Spleen (tissue), 11 donors: ENCODE results near the gene HOXA7. TPM values are rescaled to one million over a fixed set of nuclear protein-coding genes. Genes with fewer than 3 reads are reported as not detected.

Experiments
- DNase-seq: peaks from one replicate; pipeline ENCODE4 v3.0.0-alpha.2; 2020
- H3K27ac ChIP-seq, 8 donors: fragments of 200-600 bp; sonication (generic) in 7 of 8; 1 replicate in 4 of 8; 2 replicates in 4 of 8; pipeline versions ENCODE4 v1.5.0 to v1.8.0; 2016 to 2021; ENCODE audit warnings: inconsistent platforms in 4 of 8, mild to moderate bottlenecking in 4 of 8, moderate library complexity in 1 of 8
- H3K27me3 ChIP-seq, 7 donors: fragments of 200-600 bp; sonication (generic) in 6 of 7; replicated peaks in 1 of 7; 1 replicate in 4 of 7; 2 replicates in 3 of 7; pipeline versions ENCODE4 v1.5.0 to v1.8.0; 2016 to 2021; ENCODE audit warnings: inconsistent platforms in 3 of 7, mild to moderate bottlenecking in 1 of 7
- H3K36me3 ChIP-seq, 6 donors: fragments of 200-600 bp; sonication (generic) in 5 of 6; 1 replicate in 4 of 6; 2 replicates in 2 of 6; pipeline versions ENCODE4 v1.5.0 to v1.8.0; 2016 to 2021; ENCODE audit warnings: inconsistent platforms in 2 of 6
- H3K4me1 ChIP-seq, 6 donors: fragments of 200-600 bp; sonication (generic) in 5 of 6; 1 replicate in 3 of 6; 2 replicates in 3 of 6; pipeline versions ENCODE4 v1.5.0 to v1.8.0; 2016 to 2021; ENCODE audit warnings: inconsistent platforms in 3 of 6
- H3K4me3 ChIP-seq, 8 donors: fragments of 200-600 bp; sonication (generic) in 7 of 8; 1 replicate in 4 of 8; 2 replicates in 4 of 8; pipeline versions ENCODE4 v1.5.0 to v1.8.0; 2016 to 2021; ENCODE audit warnings: inconsistent platforms in 4 of 8, mild to moderate bottlenecking in 4 of 8, moderate library complexity in 2 of 8
- H3K9me3 ChIP-seq, 8 donors: fragments of 200-600 bp; sonication (generic) in 7 of 8; 1 replicate in 4 of 8; 2 replicates in 4 of 8; pipeline versions ENCODE4 v1.5.0 to v1.8.0; 2016 to 2021; ENCODE audit warnings: inconsistent platforms in 4 of 8
- POLR2A ChIP-seq, 3 donors: fragments of 450-650 bp; IDR thresholded peaks; one replicate each; pipeline ENCODE4 v1.5.1; 2017; ENCODE audit warnings: antibody characterized with exemption in 3 of 3, mild to moderate bottlenecking in 1 of 3
- POLR2AphosphoS5 ChIP-seq, 3 donors: sonication (generic); formaldehyde crosslinking; IDR thresholded peaks; one replicate each; pipeline ENCODE4 v1.5.1; 2017; ENCODE audit warnings: antibody characterized with exemption in 3 of 3
- WGBS, 5 donors: extraction: QIAGEN DNeasy Blood & Tissue Kit in 3 of 5; methylation state at CpG; one replicate each; pipeline versions ENCODE4 v1.1.5 to v1.1.7; 2013 to 2018; 5-methylcytosine and 5-hydroxymethylcytosine counted together
- intact Hi-C: fragments of 100-400 bp; cut with DNase I; formaldehyde crosslinking; loops from one replicate; pipeline ENCODE4 v1.15.0; 2023; ENCODE audit warnings: low total_unique reads
- polyA plus RNA-seq, 3 donors: library from polyadenylated mRNA; stranded (reverse); fragments of 200-250 nt; gene quantifications; one replicate each; pipeline ENCODE4 v1.2.1, GENCODE V29; 2013
- total RNA-seq, 7 donors: library from RNA; depleted of rRNA in 3 of 7; stranded (reverse); fragments of >200 nt in 3 of 7; fragmentation: NEBNext Ultra II Directional in 4 of 7; extraction: Animal tissue kit (Norgen Biotek cat#: 25700) in 4 of 7; gene quantifications; one replicate each; pipeline versions ENCODE4 v1.1.0 to v1.2.1, GENCODE V29; 2016 to 2021
- TF ChIP-seq, protein P1 (sequence below), 11 experiments: fragments of 200-600 bp in 7 of 11; fragments of 450-650 bp in 4 of 11; sonication (generic) in 4 of 11; IDR thresholded peaks in 8 of 11; conservative IDR thresholded peaks in 3 of 11; 1 replicate in 7 of 11; 2 replicates in 4 of 11; pipeline versions ENCODE4 v1.4.0 to v1.8.0; 2016 to 2021; ENCODE audit warnings: antibody characterized with exemption in 11 of 11, inconsistent platforms in 4 of 11, mild to moderate bottlenecking in 1 of 11
- donor health status: healthy with polysubstance abuse.
- donor health status: DM: no; HTN: no; CAD: no; lungs with moderate emphysema.
- donor health status: DM: no; HTN: no; CAD: no.
- donor health status: Bipolar disorder and iron deficiency.
- donor health status: healthy.
- donor health status: DM: no; HTN: no; CAD: no.
- donor health status: DM: yes; HTN: yes; CAD: no.

The HOXA7 gene
- total and polyA plus RNA-seq, 10 donors: 0.55 to 8.0 (median 2.4) TPM

DNA sequence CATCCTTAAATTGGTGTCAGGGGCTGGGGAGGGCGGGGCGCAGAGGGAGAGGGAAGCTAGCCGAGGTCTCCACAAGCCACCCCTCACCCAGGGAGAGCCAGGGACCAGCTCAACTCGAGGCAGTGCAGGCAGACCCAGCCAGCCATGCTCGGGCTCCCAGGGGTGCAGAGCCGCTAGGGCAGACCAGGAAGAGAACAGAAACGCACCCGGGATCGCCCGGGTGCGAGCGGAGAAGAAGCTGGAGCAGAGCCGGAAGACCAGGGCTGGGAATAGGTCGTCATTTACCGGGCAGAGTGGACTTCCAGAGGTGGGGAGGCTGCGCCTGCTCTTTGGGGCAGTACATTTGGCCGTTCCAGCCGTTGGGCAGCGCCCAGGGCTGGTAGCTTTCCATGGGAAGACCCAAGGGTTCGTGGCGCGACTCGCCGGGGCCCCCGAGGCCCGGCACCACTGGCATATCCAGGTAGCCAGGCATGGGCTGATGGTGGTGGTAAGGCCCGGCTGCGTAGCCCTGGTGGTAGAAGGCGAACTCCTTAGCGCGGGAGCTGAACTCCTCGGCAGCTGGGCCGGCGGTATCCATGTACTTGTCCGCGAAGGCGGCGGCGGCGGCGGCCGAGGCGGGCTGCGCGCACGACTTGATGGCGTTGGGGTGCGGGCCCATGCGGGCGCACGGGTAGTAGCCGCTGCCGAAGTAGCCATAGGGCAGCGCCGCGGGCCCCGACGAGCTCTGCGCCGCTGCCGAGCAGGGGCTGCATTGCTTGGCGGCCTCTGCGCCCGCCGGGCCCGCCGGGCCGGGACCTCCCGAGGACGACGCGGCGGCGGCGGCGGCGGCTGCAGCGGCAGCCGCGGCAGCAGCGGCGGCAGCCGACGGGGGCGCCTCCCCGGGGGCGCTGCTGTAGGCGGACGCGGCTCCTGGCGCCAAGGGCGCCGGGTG lies 42.7 kb upstream of the HOXA7 start:
- 4 to 9% (median 4%) methylated on average over 19 to 93 of the region's 93 CpGs for WGBS, 5 donors
- peaks cover 32 to 100% (median 96%) of the 10 kb centered on the region in 7 donors for H3K27me3 ChIP-seq
- no peaks in the 10 kb centered on the region for H3K9me3 ChIP-seq
- H3K27ac ChIP-seq: no peak overlapping the region
- intact Hi-C loops: loop anchor here (10.0 kb wide), 4 partner anchors 586 to 896 kb away; no protein-coding TSS in a partner anchor
- TF ChIP-seq POLR2A (IDR thresholded peaks at IDR 0.05) (no peak), POLR2AphosphoS5 (IDR thresholded peaks at IDR 0.05) (no peak)
- TF ChIP-seq, protein P1, sequence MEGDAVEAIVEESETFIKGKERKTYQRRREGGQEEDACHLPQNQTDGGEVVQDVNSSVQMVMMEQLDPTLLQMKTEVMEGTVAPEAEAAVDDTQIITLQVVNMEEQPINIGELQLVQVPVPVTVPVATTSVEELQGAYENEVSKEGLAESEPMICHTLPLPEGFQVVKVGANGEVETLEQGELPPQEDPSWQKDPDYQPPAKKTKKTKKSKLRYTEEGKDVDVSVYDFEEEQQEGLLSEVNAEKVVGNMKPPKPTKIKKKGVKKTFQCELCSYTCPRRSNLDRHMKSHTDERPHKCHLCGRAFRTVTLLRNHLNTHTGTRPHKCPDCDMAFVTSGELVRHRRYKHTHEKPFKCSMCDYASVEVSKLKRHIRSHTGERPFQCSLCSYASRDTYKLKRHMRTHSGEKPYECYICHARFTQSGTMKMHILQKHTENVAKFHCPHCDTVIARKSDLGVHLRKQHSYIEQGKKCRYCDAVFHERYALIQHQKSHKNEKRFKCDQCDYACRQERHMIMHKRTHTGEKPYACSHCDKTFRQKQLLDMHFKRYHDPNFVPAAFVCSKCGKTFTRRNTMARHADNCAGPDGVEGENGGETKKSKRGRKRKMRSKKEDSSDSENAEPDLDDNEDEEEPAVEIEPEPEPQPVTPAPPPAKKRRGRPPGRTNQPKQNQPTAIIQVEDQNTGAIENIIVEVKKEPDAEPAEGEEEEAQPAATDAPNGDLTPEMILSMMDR (IDR thresholded peaks at IDR 0.05 in 8 of 11, conservative IDR thresholded peaks at IDR 0.05 in 3 of 11): no peak
- DNase-seq: peak; percentile 77
- peaks cover 8 to 58% (median 43%) of the 10 kb centered on the region in 6 donors for H3K4me1 ChIP-seq
- H3K36me3 ChIP-seq: no peaks in the 10 kb centered on the region
- peak overlapping the region in 7 of 8 donors; percentile 8 to 68 (median 26) for H3K4me3 ChIP-seq

DNA sequence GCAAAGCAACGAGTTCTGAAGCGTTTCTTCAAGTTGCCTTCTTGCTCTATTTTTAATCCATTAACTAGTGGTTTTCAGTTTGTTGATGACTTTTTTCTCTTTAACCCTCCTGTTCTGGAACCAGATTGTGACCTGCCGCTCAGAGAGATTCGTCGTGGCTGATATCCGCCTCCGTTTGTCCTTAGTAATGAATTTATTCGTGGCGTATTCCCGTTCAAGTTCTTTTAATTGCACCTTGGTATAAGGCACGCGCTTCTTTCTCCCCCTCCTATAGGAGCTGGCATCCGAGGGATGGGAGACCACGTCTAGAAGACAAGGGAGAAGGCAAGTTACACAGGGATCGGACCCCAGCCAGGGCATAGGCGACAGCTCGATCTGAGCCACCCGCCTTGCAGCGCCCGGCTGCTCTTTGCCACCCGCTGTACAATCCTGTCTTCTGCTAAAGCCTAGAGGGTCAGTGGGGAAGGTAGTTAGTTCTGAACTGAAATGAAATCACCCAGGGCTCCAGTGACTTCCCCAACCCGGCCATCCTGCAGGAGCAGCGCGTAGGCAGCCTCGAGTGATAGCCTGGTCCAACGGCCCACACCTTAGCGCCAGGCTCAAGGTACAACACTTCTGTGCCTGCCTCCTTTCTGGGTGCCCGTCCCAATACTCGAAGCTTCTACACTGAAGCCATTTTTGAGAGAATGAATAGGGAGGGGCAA lies 41.8 kb upstream of the HOXA7 start:
- intact Hi-C loops: loop anchor here (10.0 kb wide), 4 partner anchors 587 to 897 kb away; no protein-coding TSS in a partner anchor

DNA sequence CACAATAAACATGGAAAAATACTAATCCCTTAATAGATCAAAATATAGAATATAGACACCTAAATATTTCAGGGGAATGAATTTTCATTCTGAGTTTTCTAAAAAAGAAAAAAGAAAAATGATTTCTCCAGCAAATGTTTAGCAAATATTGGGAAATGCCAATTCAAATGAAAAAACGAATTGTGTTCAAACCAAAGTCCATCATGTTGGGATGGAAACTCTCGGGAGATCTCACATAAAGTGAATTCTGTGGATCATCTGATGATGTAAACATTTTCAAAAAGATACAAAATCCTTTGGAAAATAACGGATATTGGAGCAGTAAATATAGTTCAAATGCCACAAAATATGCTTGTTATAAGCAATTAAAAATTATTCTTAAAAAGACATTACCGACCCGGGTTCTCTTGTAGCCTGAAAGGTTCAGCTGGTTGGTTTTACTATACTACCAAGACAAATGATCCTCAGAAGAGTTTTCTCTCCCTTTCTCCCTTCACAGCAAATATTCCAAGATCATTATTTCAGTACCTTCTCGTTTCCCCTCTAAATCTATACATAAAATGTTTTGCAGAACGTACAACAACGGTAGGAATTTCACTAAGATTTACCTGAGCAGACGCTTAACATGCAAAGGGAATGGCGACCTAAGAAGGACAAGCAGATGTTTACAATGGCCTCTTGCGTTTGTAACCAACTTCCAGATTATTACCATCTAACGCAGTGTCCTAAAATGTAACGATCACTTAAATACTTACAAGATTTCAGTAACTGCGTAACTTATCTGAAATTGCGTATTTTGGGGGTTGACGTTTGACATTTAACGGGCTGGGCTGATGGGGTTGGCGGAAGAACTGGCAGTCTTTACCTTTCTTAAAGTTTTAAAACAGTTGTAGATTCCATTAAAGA lies 40.9 kb upstream of the HOXA7 start:
- peaks cover 39 to 100% (median 96%) of the 10 kb centered on the region in 7 donors for H3K27me3 ChIP-seq
- WGBS, 5 donors: 21 to 29% (median 22%) methylated on average over 18 of the region's 18 CpGs
- TF ChIP-seq POLR2A (IDR thresholded peaks at IDR 0.05) (no peak), POLR2AphosphoS5 (IDR thresholded peaks at IDR 0.05) (no peak)
- TF ChIP-seq, protein P1 (IDR thresholded peaks at IDR 0.05 in 8 of 11, conservative IDR thresholded peaks at IDR 0.05 in 3 of 11): no peak

More for the DNA sequence above, 41.8 kb upstream of the HOXA7 start:
- no peak for TF ChIP-seq POLR2AphosphoS5 (IDR thresholded peaks at IDR 0.05)
- TF ChIP-seq, protein P1 (IDR thresholded peaks at IDR 0.05 in 8 of 11, conservative IDR thresholded peaks at IDR 0.05 in 3 of 11): no peak
- no peak for TF ChIP-seq POLR2A (IDR thresholded peaks at IDR 0.05)
- no peak for DNase-seq
- 11 to 13% (median 12%) methylated on average over 29 of the region's 29 CpGs for WGBS, 5 donors
- peaks cover 39 to 100% (median 96%) of the 10 kb centered on the region in 7 donors for H3K27me3 ChIP-seq
- no peak overlapping the region for H3K27ac ChIP-seq
- H3K4me3 ChIP-seq: peak overlapping the region in 1 of 8 donors; percentile 68
- H3K9me3 ChIP-seq: no peaks in the 10 kb centered on the region
- H3K36me3 ChIP-seq: no peaks in the 10 kb centered on the region
- H3K4me1 ChIP-seq: peaks cover 8 to 66% (median 50%) of the 10 kb centered on the region in 6 donors

More for the DNA sequence above, 40.9 kb upstream of the HOXA7 start:
- no peak for DNase-seq
- intact Hi-C loops: loop anchor here (10.0 kb wide), 4 partner anchors 587 to 897 kb away; no protein-coding TSS in a partner anchor
- no peaks in the 10 kb centered on the region for H3K36me3 ChIP-seq
- H3K27ac ChIP-seq: no peak overlapping the region
- peaks cover 15 to 68% (median 57%) of the 10 kb centered on the region in 6 donors for H3K4me1 ChIP-seq
- H3K4me3 ChIP-seq: no peak overlapping the region
- no peaks in the 10 kb centered on the region for H3K9me3 ChIP-seq
